Measurements from ENCODE around the gene IGFL2. TPM values are rescaled to one million over a fixed set of nuclear protein-coding genes. Genes with fewer than 3 reads are reported as not detected.

The IGFL2 gene
- total and polyA plus RNA-seq, 2 of the 4 experiments (the other 2 are of a cell fraction), result not detected

DNA sequence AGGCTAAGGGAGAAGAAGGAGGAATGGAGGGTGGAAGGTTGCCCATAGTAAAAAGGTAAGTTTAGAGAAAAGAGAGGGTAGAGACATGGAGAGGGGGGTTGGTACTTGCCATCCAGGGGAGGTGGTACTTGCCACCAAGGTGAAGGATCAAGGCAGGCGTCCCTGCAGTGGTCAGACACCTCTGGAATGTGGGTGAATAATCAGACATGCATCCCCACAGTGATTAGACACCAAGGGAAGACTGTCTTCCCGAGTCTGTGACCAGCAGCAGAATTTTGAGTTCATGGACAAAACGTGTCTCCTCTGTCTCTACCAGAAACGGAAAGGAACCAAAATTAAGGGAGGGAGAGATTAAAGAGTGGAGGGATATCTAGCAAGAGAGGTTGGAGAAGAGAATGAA, 54.4 kb downstream of the IGFL2 start:
- H4K5ac ChIP-seq (ENCODE audit: low read depth, low read length), result no peak overlapping the region
- no peak overlapping the region for H3K4me2 ChIP-seq (ENCODE audit: low read depth, low read length)
- no peak overlapping the region for H4K8ac ChIP-seq (ENCODE audit: low read depth in 2 of 2, low read length in 2 of 2)
- no peak for TF ChIP-seq POLR2A (IDR thresholded peaks at IDR 0.05; ENCODE audit: low read depth, low read length)
- TF ChIP-seq, protein P1, sequence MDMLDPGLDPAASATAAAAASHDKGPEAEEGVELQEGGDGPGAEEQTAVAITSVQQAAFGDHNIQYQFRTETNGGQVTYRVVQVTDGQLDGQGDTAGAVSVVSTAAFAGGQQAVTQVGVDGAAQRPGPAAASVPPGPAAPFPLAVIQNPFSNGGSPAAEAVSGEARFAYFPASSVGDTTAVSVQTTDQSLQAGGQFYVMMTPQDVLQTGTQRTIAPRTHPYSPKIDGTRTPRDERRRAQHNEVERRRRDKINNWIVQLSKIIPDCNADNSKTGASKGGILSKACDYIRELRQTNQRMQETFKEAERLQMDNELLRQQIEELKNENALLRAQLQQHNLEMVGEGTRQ (IDR thresholded peaks at IDR 0.05; ENCODE audit: low read depth, low read length), result no peak
- no peak for TF ChIP-seq CHD1 (IDR thresholded peaks at IDR 0.05; ENCODE audit: low read depth, low read length)
- TF ChIP-seq RAD21 (IDR thresholded peaks at IDR 0.05; ENCODE audit: low read length), result no peak
- TF ChIP-seq CEBPB (IDR thresholded peaks at IDR 0.05; ENCODE audit: low read depth, low read length), result no peak
- TF ChIP-seq MXI1 (IDR thresholded peaks at IDR 0.05; ENCODE audit: borderline replicate concordance, low read depth, low read length), result no peak
- TF ChIP-seq MAZ (IDR thresholded peaks at IDR 0.05; ENCODE audit: borderline replicate concordance, low read depth, low read length), result no peak
- no peak for TF ChIP-seq RFX5 (IDR thresholded peaks at IDR 0.05; ENCODE audit: low read depth, low read length)
- TF ChIP-seq FOS (IDR thresholded peaks at IDR 0.05; ENCODE audit: low read depth, low read length), result no peak
- no peak for TF ChIP-seq NFE2L2 (IDR thresholded peaks at IDR 0.05; ENCODE audit: low read depth, low read length)
- TF ChIP-seq, protein P2, sequence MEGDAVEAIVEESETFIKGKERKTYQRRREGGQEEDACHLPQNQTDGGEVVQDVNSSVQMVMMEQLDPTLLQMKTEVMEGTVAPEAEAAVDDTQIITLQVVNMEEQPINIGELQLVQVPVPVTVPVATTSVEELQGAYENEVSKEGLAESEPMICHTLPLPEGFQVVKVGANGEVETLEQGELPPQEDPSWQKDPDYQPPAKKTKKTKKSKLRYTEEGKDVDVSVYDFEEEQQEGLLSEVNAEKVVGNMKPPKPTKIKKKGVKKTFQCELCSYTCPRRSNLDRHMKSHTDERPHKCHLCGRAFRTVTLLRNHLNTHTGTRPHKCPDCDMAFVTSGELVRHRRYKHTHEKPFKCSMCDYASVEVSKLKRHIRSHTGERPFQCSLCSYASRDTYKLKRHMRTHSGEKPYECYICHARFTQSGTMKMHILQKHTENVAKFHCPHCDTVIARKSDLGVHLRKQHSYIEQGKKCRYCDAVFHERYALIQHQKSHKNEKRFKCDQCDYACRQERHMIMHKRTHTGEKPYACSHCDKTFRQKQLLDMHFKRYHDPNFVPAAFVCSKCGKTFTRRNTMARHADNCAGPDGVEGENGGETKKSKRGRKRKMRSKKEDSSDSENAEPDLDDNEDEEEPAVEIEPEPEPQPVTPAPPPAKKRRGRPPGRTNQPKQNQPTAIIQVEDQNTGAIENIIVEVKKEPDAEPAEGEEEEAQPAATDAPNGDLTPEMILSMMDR (conservative IDR thresholded peaks at IDR 0.05; ENCODE audit: low read depth, low read length), result no peak
- no peak for TF ChIP-seq RCOR1 (IDR thresholded peaks at IDR 0.05; ENCODE audit: insufficient replicate concordance, low read length)
- no peak for TF ChIP-seq SMC3 (IDR thresholded peaks at IDR 0.05; ENCODE audit: low read depth, low read length)
- TF ChIP-seq MAFK (IDR thresholded peaks at IDR 0.05; ENCODE audit: low read depth, low read length), result no peak
- TF ChIP-seq BHLHE40 (IDR thresholded peaks at IDR 0.05; ENCODE audit: low read depth, low read length), result no peak
- TF ChIP-seq, protein P3, sequence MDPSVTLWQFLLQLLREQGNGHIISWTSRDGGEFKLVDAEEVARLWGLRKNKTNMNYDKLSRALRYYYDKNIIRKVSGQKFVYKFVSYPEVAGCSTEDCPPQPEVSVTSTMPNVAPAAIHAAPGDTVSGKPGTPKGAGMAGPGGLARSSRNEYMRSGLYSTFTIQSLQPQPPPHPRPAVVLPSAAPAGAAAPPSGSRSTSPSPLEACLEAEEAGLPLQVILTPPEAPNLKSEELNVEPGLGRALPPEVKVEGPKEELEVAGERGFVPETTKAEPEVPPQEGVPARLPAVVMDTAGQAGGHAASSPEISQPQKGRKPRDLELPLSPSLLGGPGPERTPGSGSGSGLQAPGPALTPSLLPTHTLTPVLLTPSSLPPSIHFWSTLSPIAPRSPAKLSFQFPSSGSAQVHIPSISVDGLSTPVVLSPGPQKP (IDR thresholded peaks at IDR 0.05; ENCODE audit: borderline replicate concordance, low read depth, low read length), result no peak
- CTCF ChIA-PET, result no interaction called here
- no peak overlapping the region for H2AK9ac ChIP-seq (replicated peaks; ENCODE audit: low read depth, low read length, poor library complexity)
- peaks cover 42% of the 10 kb centered on the region for H3K27me3 ChIP-seq (ENCODE audit: control insufficient read depth, insufficient read depth, low read length)
- H2AK5ac ChIP-seq (ENCODE audit: low read depth, low read length), result no peak overlapping the region
- no peak overlapping the region for H3K27ac ChIP-seq (ENCODE audit: insufficient read depth, low read length)
- H3K18ac ChIP-seq (ENCODE audit: low read depth, low read length), result no peak overlapping the region
- WGBS, 2 experiments (ENCODE audit: extremely low coverage in 2 of 2, insufficient read length in 1 of 2), result 50% methylated on average over 2 of the region's 4 CpGs; no CpG with 5 or more reads in 1 of the 2 experiments
- no peaks in the 10 kb centered on the region for H3K9me1 ChIP-seq (ENCODE audit: insufficient read depth, low read length)
- H3K23ac ChIP-seq (ENCODE audit: low read depth, low read length), result no peak overlapping the region
- intact Hi-C loops (cut with micrococcal nuclease) (no loop called here), dilution Hi-C loops (cut with HindIII; ENCODE audit: low sequenced_read_pairs, unreplicated experiment) (no loop called here), in situ Hi-C loops (cut with MboI; ENCODE audit: low sequenced_read_pairs) (no loop called here)
- no TSS peak for BruUV-seq (replicated peaks)
- H3K79me1 ChIP-seq (ENCODE audit: low read depth in 1 of 2, low read length in 2 of 2), result no peaks in the 10 kb centered on the region
- no peak overlapping the region for H3K56ac ChIP-seq (ENCODE audit: extremely low read depth, insufficient read depth, low read length)
- no peak overlapping the region for H3K9ac ChIP-seq (ENCODE audit: low read depth, low read length)
- H4K91ac ChIP-seq (ENCODE audit: insufficient read depth, low read depth, low read length), result no peak overlapping the region
- POLR2A ChIA-PET (ENCODE audit: unreplicated experiment), result no interaction called here
- no peaks in the 10 kb centered on the region for H3K36me3 ChIP-seq (ENCODE audit: control insufficient read depth, insufficient read depth, low read length)
- H3K9me3 ChIP-seq (ENCODE audit: control insufficient read depth, insufficient read depth, low read length), result 0 out of 2 replicates have a peak, but pooled peaks cover 2% of the 10 kb centered on the region
- 0 out of 2 replicates have a peak, but pooled peaks cover 2% of the 10 kb centered on the region for H4K20me1 ChIP-seq (ENCODE audit: insufficient read depth, low read length)
- ATAC-seq (ENCODE audit: low read depth) (no peak), DNase-seq (no peak)
- H3K4me1 ChIP-seq (ENCODE audit: control insufficient read depth, insufficient read depth, low read length), result no peaks in the 10 kb centered on the region
- no peak overlapping the region for H2BK20ac ChIP-seq (ENCODE audit: low read depth, low read length)
- H2AFZ ChIP-seq (replicated peaks; ENCODE audit: low read length, poor library complexity), result no peak overlapping the region
- no peak overlapping the region for H2BK15ac ChIP-seq (ENCODE audit: low read depth, low read length)
- H2BK5ac ChIP-seq (ENCODE audit: low read depth, low read length, poor library complexity, severe bottlenecking), result no peak overlapping the region
- H2BK120ac ChIP-seq (ENCODE audit: low read depth, low read length), result no peak overlapping the region
- H3K4ac ChIP-seq (ENCODE audit: low read depth, low read length), result no peak overlapping the region
- H3K4me3 ChIP-seq (ENCODE audit: insufficient read depth, low read depth, low read length), result no peak overlapping the region
- no peak overlapping the region for H3K14ac ChIP-seq (replicated peaks; ENCODE audit: low read depth, low read length)

Data from IMR-90 (cell line).